ENCODE measurements around the gene UMODL1. TPM values are rescaled to one million over a fixed set of nuclear protein-coding genes. Genes with fewer than 3 reads are reported as not detected.

UMODL1 gene
- total and polyA plus RNA-seq, 10 of the 15 experiments (the other 5 are each of a cell fraction or from before 2014, with no cell fraction given) = 0.01 to 0.11 (median 0.03) TPM; not detected in 5

GRCh38 chr21:42158846-42159245, 87.7 kb downstream of the UMODL1 start:
- no peak overlapping the region for H3K4me2 ChIP-seq (ENCODE audit: control insufficient read depth, insufficient read depth)
- POLR2A ChIA-PET = no interaction called here
- H3K79me2 ChIP-seq (ENCODE audit: control insufficient read depth, insufficient read depth, low read length) = no peaks in the 10 kb centered on the region
- DNase-seq (ENCODE audit: low read depth, low spot score) (no peak), ATAC-seq (no peak), FAIRE-seq (no peak)
- no peak overlapping the region for H3K4me3 ChIP-seq
- no peak overlapping the region for H3K9ac ChIP-seq (ENCODE audit: control insufficient read depth, insufficient read depth, low read length)
- SMC1A ChIA-PET (ENCODE audit: uncharacterized antibody, unreplicated experiment) = interaction anchor here (1.6 to 1.8 kb wide), 2 partner anchors 41 to 80 kb away, joined by 4 to 5 read pairs; no protein-coding TSS in a partner anchor
- H3K27ac ChIP-seq (ENCODE audit: control insufficient read depth, insufficient read depth) = no peak overlapping the region
- TF ChIP-seq SKIL (IDR thresholded peaks at IDR 0.05; ENCODE audit: low read depth, poor library complexity, severe bottlenecking) = no peak
- no peak for TF ChIP-seq ZNF687 (IDR thresholded peaks at IDR 0.05)
- TF ChIP-seq SREBF1 (IDR thresholded peaks at IDR 0.05; ENCODE audit: low read length) = no peak
- no peak for TF ChIP-seq ZBTB11 (CRISPR knock-in tag; IDR thresholded peaks at IDR 0.05)
- TF ChIP-seq RELB (IDR thresholded peaks at IDR 0.05; ENCODE audit: low read depth) = no peak
- TF ChIP-seq IRF3 (IDR thresholded peaks at IDR 0.05) = no peak
- no peak for TF ChIP-seq RBBP5 (conservative IDR thresholded peaks at IDR 0.05)
- no peak for TF ChIP-seq BRCA1 (IDR thresholded peaks at IDR 0.05; ENCODE audit: low read depth, low read length)
- no peak for TF ChIP-seq GATAD2B (conservative IDR thresholded peaks at IDR 0.05; ENCODE audit: low read depth)
- TF ChIP-seq IKZF2 (IDR thresholded peaks at IDR 0.05) = no peak
- 12% methylated on average over 8 of the region's 8 CpGs for WGBS (ENCODE audit: insufficient coverage, insufficient replicate concordance, low lambda C conversion rate, missing lambda C conversion rate)
- H3K4me1 ChIP-seq (ENCODE audit: control insufficient read depth, insufficient read depth, low read length) = no peaks in the 10 kb centered on the region
- BruUV-seq (replicated peaks) = no TSS peak
- no peaks in the 10 kb centered on the region for H4K20me1 ChIP-seq (ENCODE audit: control insufficient read depth, insufficient read depth)
- intact Hi-C loops (cut with micrococcal nuclease; ENCODE audit: unreplicated experiment) = no loop called here
- H3K9me3 ChIP-seq (replicated peaks; ENCODE audit: control insufficient read depth, insufficient read depth, low read length) = no peaks in the 10 kb centered on the region
- H3K36me3 ChIP-seq (ENCODE audit: control insufficient read depth in 2 of 2, insufficient read depth in 2 of 2, low read length in 1 of 2) = no peaks in the 10 kb centered on the region
- H3K27me3 ChIP-seq (replicated peaks in 1 of 2; ENCODE audit: control insufficient read depth in 2 of 2, insufficient read depth in 2 of 2, low read length in 1 of 2) = peaks cover 0 to 3% of the 10 kb centered on the region in 2 experiments; a peak in 3 of 4 replicates
- CTCF ChIA-PET = no interaction called here
- RAD21 ChIA-PET (ENCODE audit: unreplicated experiment) = interaction anchor here (1.4 kb wide), 1 partner anchor 10 kb away, joined by 3 read pairs; no protein-coding TSS in a partner anchor
- in situ Hi-C loops (cut with MboI) = no loop called here
- H2AFZ ChIP-seq (ENCODE audit: control insufficient read depth, low read depth, low read length) = no peak overlapping the region

Data from GM12878 (cell line).